8988T (cell line): ENCODE results near the gene PLA2G2D.
A peak's percentile ranks its signal among the peaks of the same experiment; 100 is the strongest.

Source experiments
- DNase-seq: peaks from one replicate; pipeline ENCODE4 v3.0.0; 2011

PLA2G2D gene

GRCh38 chr1:20112279-20113000 is 6.9 kb downstream of the PLA2G2D start:
- DNase-seq = no peak

DNA sequence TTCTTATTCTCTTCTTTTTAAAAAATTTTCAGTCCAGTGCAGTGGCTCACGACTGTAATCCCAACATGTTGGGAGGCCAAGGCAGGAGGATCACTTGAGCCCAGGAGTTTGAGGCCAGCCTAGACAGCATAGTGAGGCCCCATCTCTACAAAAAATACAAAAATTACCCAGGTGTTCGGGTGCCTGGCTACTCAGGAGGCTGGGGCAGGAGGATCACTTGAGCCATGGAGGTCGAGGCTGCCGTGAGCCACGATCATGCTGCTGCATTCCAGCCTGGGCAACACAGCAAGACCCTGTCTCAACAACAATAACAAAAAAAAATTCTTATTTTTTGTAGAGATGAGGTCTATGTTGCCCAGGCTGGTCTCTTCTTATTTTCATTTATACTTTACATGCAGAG is 7.9 kb downstream of the PLA2G2D start:
- no peak for DNase-seq

DNA sequence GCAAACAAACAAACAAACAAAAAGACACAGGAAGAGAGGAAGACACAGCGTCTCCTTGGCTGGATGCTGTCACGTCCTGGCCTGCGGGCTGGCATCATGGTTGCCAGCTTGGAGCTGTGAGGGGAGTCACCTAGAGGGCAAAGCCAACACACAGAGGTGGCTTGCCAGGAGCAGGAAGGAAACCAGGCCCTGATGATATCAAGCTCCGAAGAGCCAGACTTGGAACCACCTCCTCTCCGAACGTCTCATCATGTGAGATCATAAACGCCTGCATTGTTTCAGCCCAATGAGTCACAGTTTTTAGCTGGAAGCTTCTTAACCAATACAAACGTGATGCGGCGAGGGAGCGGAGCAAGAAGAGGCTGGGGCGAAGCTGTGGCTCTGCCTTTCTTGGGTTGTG is 8.7 kb downstream of the PLA2G2D start:
- DNase-seq = no peak

DNA sequence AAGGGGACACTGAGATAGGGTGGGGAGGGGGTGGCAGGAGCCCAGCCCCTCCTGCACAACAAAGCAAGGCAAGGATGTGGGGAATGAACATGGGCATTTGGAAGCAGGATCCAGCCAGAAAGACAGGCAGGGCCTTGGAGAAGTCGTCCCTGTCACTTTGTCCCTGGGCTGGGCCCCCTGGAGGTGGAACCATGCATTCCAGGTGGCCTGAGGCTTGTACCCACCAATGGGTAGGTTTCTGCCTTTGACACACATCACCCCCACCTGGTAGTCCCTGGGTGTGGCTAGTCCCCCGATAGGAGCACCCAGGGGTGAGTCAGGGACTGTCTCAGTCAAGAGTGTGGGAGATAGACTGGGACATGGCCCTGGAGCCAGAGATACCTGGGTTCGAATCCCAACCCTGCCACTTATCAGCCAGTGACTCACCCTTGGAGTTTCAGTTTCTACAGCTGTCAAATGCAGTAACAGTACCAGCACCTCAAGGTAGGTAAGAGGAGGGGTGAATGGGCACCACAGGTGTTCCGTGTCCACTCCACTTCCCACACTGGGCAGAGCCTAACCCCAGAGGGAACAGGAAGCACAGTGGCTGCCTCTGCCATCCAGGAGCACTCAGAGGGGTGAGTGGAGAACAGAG is 10.0 kb downstream of the PLA2G2D start:
- no peak for DNase-seq

GRCh38 chr1:20108366-20109123 is 10.8 kb downstream of the PLA2G2D start:
- DNase-seq = no peak

DNA sequence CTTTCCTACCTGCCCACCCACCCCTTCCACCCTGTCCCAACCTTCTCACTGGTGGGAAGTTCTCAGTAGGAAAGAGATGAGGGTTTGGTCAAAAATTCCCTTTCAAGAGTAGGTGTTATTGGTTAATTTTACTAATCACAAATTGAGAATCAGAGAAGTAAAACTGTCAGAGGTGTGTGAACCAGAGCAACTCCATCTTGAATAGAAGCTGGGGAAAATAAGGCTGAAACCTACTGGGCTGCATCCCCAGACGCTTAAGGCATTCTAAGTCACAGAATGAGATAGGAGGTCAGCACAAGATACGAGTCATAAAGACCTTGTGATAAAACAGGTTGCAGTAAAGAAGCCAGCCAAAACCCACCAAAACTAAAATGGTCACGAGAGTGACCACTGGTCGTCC is 11.5 kb downstream of the PLA2G2D start:
- no peak for DNase-seq

GRCh38 chr1:20107351-20107750 is 12.0 kb downstream of the PLA2G2D start:
- DNase-seq = no peak

GRCh38 chr1:20105856-20106255 is 13.5 kb downstream of the PLA2G2D start:
- DNase-seq = no peak

DNA sequence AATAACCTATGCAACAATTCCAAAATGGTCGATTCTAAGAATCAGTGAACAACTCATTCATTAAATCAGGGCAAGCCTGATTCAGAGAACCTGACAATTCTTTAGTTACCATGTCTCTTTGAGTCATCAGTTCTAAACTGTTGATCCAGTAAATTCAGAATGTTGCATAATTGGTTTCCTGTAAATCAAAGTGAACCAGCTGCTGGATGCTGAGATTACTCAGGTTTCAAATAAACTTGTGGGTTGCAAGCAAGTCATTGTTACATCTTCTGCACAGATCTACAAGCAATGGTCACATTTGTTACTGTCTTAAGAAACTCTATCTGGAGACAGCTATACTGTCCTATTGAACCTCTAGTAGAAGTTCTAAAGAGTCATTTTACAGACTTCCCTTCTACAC is 16.5 kb downstream of the PLA2G2D start:
- DNase-seq = no peak

DNA sequence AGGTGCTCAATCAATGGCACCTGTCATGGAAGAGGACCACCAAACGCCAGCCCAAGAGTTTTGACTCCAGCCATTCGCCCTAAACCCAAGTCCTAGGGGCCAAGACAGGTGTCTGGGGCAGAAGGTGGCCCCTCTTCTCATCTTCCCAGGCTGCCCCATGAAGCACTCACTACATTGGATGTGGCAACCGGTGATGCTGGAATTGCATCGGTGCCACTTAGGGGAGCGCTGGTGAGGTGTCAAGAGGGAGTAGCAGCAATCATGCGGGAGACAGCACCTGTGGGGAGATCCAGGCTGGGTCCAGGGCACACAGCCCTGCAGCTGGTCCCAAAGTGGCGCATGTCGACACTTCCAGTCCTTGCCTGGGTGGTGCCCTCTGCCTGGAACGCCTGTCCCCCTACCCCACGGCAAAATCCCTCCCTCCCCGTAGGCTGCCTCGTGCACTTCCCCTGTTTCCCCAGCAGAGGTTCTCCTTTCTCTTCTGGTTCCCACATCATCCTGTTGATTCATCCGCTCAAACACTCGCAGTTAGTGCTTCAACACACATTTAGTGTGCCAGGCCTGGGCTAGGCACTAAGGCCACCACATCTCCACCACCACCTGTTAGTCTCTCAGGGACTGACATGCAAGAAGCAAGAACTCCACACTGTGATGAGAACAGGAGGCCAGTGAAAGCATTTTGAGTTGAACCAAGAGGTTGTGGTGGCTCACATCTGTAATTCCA is 18.5 kb downstream of the PLA2G2D start:
- DNase-seq = peak; percentile 43

DNA sequence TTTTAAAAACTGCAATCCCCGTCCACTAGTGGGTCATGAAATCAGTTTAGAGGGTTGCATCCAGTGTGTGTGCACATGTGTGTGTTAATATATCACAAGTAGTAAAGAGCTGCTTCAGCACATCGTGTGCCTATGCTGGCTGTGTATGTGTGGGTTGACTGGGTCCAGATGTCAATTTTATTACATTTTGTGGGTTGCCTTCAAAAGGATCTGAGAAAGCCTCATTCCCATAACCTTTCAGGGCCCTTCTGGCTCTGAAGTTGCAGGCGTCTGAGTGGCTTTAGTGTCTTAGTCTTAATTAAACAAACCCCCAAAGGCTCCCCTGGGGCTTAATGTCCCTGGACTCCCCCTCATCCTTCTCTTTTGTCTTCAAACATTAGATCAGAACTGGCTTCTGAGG is 19.8 kb downstream of the PLA2G2D start:
- DNase-seq = no peak

DNA sequence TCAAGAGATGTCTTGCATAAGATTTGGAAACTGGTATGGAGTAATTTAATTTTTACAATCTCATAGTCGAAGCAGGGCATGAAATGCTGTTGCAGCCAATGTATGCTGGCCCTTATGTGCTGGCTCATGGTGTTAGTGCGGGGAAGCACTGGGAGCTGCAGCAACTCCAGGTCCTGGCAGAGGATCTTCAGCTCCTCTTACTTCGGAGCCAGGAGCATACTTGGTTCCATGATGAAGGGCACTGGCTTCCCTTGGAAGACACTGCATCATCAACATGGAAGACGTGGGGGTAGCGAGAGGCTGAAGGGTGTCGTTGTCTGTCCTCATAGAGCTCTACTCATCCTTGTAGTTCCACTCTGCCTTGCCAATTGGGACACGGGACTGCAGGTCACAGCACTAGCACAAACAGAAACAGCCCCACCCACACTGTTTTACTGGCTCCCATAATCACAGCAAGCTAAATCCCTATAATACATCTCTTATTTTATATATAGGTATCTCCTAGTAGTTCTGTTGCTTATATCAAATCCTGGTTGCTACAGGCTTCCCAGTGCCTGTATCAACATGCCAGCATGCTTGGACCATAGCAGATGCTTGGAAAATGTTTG is 22.4 kb downstream of the PLA2G2D start:
- DNase-seq = no peak

DNA sequence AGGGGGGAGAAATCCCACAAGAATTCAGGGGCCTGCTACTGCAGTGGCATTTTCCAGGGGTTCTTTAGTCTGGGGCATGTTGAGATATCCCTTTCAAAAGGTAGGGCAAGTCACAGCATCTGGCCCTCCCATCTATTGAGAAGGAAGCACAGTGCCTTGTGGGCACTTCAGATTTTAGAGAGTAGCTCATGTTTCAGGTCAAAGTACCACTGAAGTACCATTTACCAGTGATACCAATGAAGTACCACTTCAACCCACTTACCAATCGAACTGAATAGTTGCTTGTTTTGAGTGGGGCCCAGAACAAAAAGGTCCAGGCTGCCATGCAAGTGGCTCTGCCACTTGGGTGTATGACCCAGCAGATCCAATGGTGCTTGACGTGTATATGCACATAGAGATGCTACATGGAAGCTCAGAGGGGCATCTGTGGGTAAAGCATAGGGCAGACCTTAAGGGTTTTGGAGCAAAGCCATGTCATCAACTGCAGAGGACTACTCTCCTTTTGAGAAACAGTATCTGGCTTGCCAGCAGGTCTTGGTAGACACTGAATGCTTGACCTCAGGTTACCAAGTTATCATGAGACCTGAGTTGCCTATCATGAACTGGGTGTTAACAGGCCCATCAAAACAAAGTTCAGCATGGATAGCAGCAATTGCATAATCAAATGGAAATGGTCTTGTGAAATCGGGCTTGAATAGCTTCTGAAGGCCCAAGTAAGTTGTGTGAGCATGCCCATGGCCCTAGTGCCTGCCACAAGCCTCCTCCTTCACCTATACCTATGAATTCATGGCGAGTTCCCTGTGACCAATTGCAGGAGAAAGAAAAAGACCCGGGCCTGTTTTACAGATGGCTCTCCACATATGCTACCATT is 23.5 kb downstream of the PLA2G2D start:
- DNase-seq = no peak

DNA sequence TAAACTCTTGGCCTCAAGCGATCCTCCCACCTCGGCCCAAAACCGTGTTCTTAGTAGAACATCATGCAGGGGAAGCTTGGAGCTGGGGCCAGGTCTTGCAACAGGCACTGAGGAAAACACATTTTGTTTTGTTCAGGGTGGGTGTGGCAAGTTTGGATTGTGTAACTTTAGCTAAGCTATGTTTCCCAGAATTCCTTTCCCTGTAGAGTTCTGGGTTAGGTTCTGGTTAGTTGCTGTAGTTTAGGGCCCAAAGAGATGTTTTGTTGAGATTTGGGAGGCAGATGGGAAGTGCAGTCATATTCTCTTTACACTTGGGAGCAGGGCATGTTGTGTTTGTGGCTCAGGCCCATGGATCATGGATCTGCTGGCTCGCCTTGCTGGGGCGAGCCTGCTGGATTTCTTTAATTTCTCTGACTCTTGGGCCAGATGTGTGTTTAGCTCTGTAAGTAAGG is 25.4 kb downstream of the PLA2G2D start:
- DNase-seq = no peak

DNA sequence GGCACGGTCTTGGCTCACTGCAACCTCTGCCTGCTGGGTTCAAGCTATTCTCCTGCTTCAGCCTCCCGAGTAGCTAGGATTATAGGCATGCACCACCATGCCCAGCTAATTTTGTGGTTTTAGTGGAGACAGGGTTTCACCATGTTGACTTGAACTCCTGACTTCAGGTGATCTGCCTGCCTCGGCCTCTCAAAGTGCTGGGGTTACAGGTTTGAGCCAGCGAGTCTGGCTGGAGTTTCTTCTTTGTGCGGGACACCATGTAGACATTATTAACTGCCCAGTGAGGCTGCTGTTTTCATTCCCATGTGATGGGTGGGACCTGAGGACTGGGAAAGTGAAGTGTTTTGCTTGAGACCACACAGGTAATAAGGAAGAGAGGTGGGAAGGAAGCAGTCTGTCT is 26.0 kb downstream of the PLA2G2D start:
- DNase-seq = no peak

- no peak for DNase-seq
Measured at GRCh38 chr1:20090641-20091040, 28.7 kb downstream of the PLA2G2D start.

- no peak for DNase-seq
Measured at GRCh38 chr1:20090119-20090518, 29.2 kb downstream of the PLA2G2D start.

GRCh38 chr1:20089328-20090077 is 29.8 kb downstream of the PLA2G2D start:
- no peak for DNase-seq

GRCh38 chr1:20087668-20088067 is 31.7 kb downstream of the PLA2G2D start:
- DNase-seq = no peak

DNA sequence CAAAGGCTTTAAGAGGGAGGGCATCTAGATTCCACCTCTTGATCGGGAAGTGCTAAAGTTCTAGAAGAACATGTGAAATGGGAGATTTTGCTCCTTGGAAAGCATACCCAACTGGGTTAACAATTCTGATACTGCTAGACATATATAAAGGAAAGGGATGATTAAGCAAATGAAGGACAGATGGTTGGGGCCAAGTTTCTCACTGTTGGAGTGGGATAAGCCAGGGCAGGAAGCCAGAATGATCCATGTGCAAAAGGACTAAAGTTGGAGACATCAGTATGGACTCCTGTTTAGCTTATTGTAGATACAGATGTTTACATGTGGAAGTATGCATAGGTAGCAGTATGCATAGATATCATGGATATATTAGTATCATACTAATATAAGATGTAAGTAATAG is 32.5 kb downstream of the PLA2G2D start:
- no peak for DNase-seq
